Calu3 (cell line): ENCODE data around the gene QDPR. TPM values are rescaled to one million over a fixed set of nuclear protein-coding genes. Genes with fewer than 3 reads are reported as not detected.

Experiments
- BruUV-seq: library from RNA; stranded (reverse); fragments of 400-500 nt; replicated peaks from 2 replicates; lab custom pipeline; 2021; lab: Mats Ljungman, UMichigan
- CTCF ChIA-PET: fragments of 300-600 bp; sonication (Branson Sonifier 250); formaldehyde crosslinking; loops from one replicate; lab custom pipeline; 2022; ENCODE audit warnings: antibody characterized with exemption; lab: Charles Lee
- DNase-seq: peaks from one replicate; pipeline ENCODE4 v3.0.0; 2022
- H3K27ac Mint-ChIP-seq: one replicate; pipeline ENCODE4 v1.8.0; 2022; ENCODE audit warnings: mixed read lengths; ENCODE audit not compliant: unreplicated experiment
- H3K27me3 Mint-ChIP-seq: one replicate; pipeline ENCODE4 v1.8.0; 2022; ENCODE audit warnings: mixed read lengths; ENCODE audit not compliant: unreplicated experiment
- H3K36me3 Mint-ChIP-seq: one replicate; pipeline ENCODE4 v1.8.0; 2022; ENCODE audit warnings: mild to moderate bottlenecking, moderate library complexity, mixed read lengths; ENCODE audit not compliant: insufficient read depth, unreplicated experiment
- H3K4me1 Mint-ChIP-seq: one replicate; pipeline ENCODE4 v1.8.0; 2022; ENCODE audit warnings: mild to moderate bottlenecking, low read depth, mixed read lengths; ENCODE audit not compliant: unreplicated experiment
- H3K4me3 Mint-ChIP-seq: one replicate; pipeline ENCODE4 v1.8.0; 2022; ENCODE audit warnings: mild to moderate bottlenecking, low read depth, moderate library complexity, mixed read lengths; ENCODE audit not compliant: unreplicated experiment
- H3K9me3 Mint-ChIP-seq: one replicate; pipeline ENCODE4 v1.8.0; 2022; ENCODE audit warnings: low read depth, mixed read lengths; ENCODE audit not compliant: unreplicated experiment
- intact Hi-C: fragments of 100-400 bp; cut with micrococcal nuclease; formaldehyde crosslinking; loops from one replicate; pipeline ENCODE4 v1.10.0; 2022; ENCODE audit not compliant: unreplicated experiment
- total RNA-seq: library from RNA; stranded (reverse); gene quantifications from 2 replicates; pipeline ENCODE4 v1.2.3, GENCODE V29; 2022
- TF ChIP-seq, protein P1 (sequence below): fragments of 200-600 bp; IDR thresholded peaks from one replicate; pipeline ENCODE4 v1.8.0; 2022; ENCODE audit warnings: antibody characterized with exemption; ENCODE audit not compliant: unreplicated experiment

QDPR gene
- total RNA-seq, 1 experiment from 2014 or later, result 24.8 TPM

- TF ChIP-seq, protein P1, sequence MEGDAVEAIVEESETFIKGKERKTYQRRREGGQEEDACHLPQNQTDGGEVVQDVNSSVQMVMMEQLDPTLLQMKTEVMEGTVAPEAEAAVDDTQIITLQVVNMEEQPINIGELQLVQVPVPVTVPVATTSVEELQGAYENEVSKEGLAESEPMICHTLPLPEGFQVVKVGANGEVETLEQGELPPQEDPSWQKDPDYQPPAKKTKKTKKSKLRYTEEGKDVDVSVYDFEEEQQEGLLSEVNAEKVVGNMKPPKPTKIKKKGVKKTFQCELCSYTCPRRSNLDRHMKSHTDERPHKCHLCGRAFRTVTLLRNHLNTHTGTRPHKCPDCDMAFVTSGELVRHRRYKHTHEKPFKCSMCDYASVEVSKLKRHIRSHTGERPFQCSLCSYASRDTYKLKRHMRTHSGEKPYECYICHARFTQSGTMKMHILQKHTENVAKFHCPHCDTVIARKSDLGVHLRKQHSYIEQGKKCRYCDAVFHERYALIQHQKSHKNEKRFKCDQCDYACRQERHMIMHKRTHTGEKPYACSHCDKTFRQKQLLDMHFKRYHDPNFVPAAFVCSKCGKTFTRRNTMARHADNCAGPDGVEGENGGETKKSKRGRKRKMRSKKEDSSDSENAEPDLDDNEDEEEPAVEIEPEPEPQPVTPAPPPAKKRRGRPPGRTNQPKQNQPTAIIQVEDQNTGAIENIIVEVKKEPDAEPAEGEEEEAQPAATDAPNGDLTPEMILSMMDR, result no peak
- Mint-ChIP-seq H3K4me3 (no peak overlapping the region), H3K36me3 (no peaks in the 10 kb centered on the region), H3K4me1 (no peaks in the 10 kb centered on the region), H3K27ac (no peak overlapping the region), H3K27me3 (no peaks in the 10 kb centered on the region), H3K9me3 (no peaks in the 10 kb centered on the region)
- intact Hi-C loops, result no loop called here
- CTCF ChIA-PET, result no interaction called here
- DNase-seq, result no peak
- no TSS peak for BruUV-seq
Measured at GRCh38 chr4:17482716-17483115, 29.2 kb downstream of the QDPR start.

- BruUV-seq, result no TSS peak
- intact Hi-C loops, result no loop called here
- Mint-ChIP-seq H3K36me3 (no peaks in the 10 kb centered on the region), H3K4me1 (no peaks in the 10 kb centered on the region), H3K27me3 (no peaks in the 10 kb centered on the region), H3K4me3 (no peak overlapping the region), H3K27ac (no peak overlapping the region), H3K9me3 (no peaks in the 10 kb centered on the region)
- CTCF ChIA-PET, result no interaction called here
- TF ChIP-seq, protein P1, result no peak
- no peak for DNase-seq
Measured at GRCh38 chr4:17480955-17481354, 30.9 kb downstream of the QDPR start.

DNA sequence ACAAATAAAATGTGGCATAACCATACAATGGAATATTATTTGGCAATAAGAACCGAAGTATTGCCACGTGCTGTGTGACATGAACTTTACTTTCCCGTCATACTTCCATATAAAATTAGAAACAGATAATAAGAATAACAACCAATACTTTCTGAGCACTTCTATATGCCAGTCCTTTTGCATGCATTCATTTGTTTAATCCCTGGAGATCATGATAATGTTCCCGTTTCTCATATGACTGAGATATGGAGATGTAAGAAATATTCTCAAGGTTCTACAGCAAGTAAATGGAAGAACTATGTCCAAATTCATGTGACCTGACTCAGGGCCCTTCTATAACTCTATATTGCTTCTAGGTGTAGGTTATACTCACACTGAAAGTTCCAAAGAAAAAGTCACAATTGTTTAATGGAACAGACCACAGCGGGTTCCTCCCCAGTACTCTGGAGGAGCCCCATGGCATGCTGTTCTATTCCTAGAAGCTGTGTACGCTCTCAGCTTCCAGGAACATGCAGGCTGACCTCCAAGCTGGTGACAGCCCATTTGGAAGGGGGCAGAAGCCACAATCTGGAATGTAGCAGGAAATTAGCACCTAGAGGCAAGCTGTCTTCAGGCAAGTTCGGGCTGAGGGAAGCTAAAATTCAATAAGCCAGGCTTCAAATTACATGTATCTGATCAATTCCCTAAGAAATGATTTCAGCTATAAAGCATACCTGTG is 31.5 kb downstream of the QDPR start:
- no peaks in the 10 kb centered on the region for H3K4me1 Mint-ChIP-seq
- H3K27me3 Mint-ChIP-seq, result no peaks in the 10 kb centered on the region
- no peaks in the 10 kb centered on the region for H3K9me3 Mint-ChIP-seq
- no peaks in the 10 kb centered on the region for H3K36me3 Mint-ChIP-seq
- no peak overlapping the region for H3K27ac Mint-ChIP-seq
- H3K4me3 Mint-ChIP-seq, result no peak overlapping the region
- intact Hi-C loops, result no loop called here
- CTCF ChIA-PET, result no interaction called here
- BruUV-seq, result no TSS peak
- TF ChIP-seq, protein P1, result no peak
- DNase-seq, result no peak

DNA sequence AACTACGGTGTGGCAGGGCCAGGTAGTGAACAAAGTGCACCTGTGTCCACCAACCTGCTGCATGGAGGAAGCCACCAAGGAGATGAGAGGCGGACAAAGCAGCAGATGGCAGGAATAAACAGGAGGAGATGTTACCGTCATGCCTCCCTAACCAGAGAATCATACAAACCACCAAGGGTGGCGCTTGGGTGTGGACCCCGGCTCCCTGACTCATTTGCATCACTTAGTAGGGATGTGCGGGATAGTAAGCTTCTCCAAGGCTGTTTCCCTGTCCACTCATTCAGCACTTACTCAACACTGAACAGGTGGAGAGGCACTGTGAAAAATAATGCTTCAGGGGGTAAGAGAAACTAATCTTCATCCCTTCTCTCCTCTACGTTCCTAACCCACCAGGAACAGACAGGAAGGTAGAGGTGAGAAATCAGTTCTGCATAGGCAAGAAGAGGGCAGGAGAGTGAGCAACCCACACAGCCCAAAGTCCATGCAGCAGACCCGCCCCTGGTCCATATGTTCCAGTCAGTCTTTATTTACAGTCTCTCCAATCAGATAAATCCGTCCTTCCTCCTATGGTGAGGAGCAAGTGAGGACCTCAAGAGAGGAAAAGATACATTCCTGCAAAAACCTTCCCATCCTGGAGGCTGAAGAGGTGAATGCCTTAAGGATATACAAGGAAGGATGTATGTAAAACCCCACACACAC is 34.0 kb downstream of the QDPR start:
- no peaks in the 10 kb centered on the region for H3K4me1 Mint-ChIP-seq
- CTCF ChIA-PET, result no interaction called here
- no peak overlapping the region for H3K4me3 Mint-ChIP-seq
- BruUV-seq, result no TSS peak
- intact Hi-C loops, result no loop called here
- H3K9me3 Mint-ChIP-seq, result no peaks in the 10 kb centered on the region
- no peak overlapping the region for H3K27ac Mint-ChIP-seq
- no peaks in the 10 kb centered on the region for H3K27me3 Mint-ChIP-seq
- TF ChIP-seq, protein P1, result no peak
- H3K36me3 Mint-ChIP-seq, result no peaks in the 10 kb centered on the region
- DNase-seq, result no peak
